SJCRH30 (cell line): ENCODE results near the gene CPED1. TPM values are rescaled to one million over a fixed set of nuclear protein-coding genes. Genes with fewer than 3 reads are reported as not detected.
A peak's percentile ranks its signal among the peaks of the same experiment; 100 is the strongest.
"Not testable (repeated sequence)": the region's sequence is repeated elsewhere in the genome, so short reads cannot be mapped to it uniquely, and the experiment has no call there.

Experiments
- DNase-seq, 2 experiments: peaks; one replicate each; pipeline ENCODE4 v3.0.0-alpha.2; 2015 to 2020
- H3K27ac ChIP-seq: fragments of 250-450 bp; sonication (Bioruptor Pico); 2 replicates; pipeline ENCODE4 v1.5.1; 2020; ENCODE audit warnings: mild to moderate bottlenecking, moderate library complexity
- H3K27me3 ChIP-seq: fragments of 250-450 bp; sonication (Bioruptor Pico); 2 replicates; pipeline ENCODE4 v1.5.1; 2020; ENCODE audit warnings: mild to moderate bottlenecking, moderate library complexity
- H3K36me3 ChIP-seq: fragments of 250-450 bp; sonication (Bioruptor Pico); 2 replicates; pipeline ENCODE4 v1.5.1; 2020; ENCODE audit warnings: mild to moderate bottlenecking, moderate library complexity
- H3K4me1 ChIP-seq: fragments of 250-450 bp; sonication (Bioruptor Pico); 2 replicates; pipeline ENCODE4 v1.5.1; 2020; ENCODE audit warnings: mild to moderate bottlenecking, moderate library complexity
- H3K4me3 ChIP-seq: fragments of 250-450 bp; sonication (Bioruptor Pico); 2 replicates; pipeline ENCODE4 v1.5.1; 2020; ENCODE audit warnings: mild to moderate bottlenecking, moderate library complexity
- H3K9me3 ChIP-seq: fragments of 250-450 bp; sonication (Bioruptor Pico); replicated peaks from 2 replicates; pipeline ENCODE4 v1.5.1; 2020; ENCODE audit warnings: mild to moderate bottlenecking, moderate library complexity
- total RNA-seq: library from RNA; depleted of rRNA; stranded (reverse); fragments of >200 nt; shearing (Covaris generic); gene quantifications from 2 replicates; pipeline ENCODE4 v1.2.3, GENCODE V29; 2014

CPED1 gene
- total RNA-seq, 1 experiment from 2014 or later = 4.4 TPM

DNA sequence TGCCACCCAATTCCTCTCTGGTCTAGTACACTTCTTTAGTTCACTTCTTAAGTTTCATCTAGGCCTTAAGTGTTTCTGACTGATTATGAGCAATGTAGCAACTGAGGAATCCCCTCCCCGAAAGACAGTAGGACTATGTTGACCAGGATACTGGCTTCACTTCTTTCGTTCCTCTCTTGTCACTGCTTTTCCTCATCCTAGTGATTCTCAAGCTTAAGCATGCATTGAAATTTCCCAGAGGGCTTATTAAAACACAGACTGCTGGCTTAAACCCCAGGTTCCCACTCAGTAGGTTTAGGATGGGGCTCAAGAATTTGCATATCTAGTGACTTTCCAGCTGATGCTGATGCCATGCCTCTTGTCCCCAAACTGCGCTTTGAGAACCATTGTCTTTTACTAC, 175.7 kb downstream of the CPED1 start:
- Histone ChIP-seq H3K4me3 (no peak overlapping the region), H3K27me3 (no peaks in the 10 kb centered on the region), H3K4me1 (peaks cover 13% of the 10 kb centered on the region), H3K36me3 (no peaks in the 10 kb centered on the region), H3K9me3 (no peaks in the 10 kb centered on the region), H3K27ac (no peak overlapping the region)
- peak in 1 of 2 experiments; percentile 8 for DNase-seq

DNA sequence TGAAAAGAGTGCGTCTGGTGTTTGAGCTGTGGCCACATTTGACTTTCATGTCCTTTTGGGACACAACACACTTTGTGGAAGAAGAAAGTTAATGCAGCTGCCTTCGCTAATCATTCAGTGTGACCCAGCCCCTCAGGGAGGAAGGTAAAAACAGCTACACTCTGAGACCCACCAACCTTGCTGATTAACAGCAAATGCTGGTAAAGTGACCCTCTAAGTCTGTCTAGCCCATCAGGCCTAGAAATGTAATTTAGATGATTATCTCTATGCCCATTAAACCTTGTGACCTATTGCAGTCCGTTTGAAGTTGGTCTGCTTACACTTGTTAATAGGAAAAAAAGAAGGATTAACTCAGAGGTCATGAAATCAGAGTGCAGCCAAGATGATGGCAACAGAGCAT, 178.4 kb downstream of the CPED1 start:
- Histone ChIP-seq H3K27me3 (no peaks in the 10 kb centered on the region), H3K36me3 (no peaks in the 10 kb centered on the region), H3K4me1 (peaks cover 13% of the 10 kb centered on the region), H3K4me3 (no peak overlapping the region), H3K27ac (peak overlapping the region; percentile 41), H3K9me3 (no peaks in the 10 kb centered on the region)
- peak; percentile 76 to 92 for DNase-seq

DNA sequence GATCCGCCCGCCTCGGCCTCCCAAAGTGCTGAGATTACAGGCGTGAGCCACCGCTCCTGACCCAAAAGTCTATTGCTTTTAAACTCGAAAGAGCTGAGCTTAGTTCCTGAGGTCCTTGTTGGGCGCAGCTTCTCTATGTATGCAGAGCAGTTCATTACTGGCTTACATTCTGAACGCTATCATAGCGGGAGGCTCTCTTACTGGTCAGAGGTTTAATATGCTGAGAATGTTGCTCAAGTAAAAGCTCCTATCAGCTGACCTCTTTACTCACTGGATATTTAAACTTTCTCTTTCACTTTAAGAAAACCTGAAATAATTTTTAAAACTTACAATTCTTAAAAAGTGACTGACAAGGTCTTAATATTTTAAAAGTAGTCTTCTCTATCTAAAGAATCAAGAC, 179.5 kb downstream of the CPED1 start:
- peaks cover 13% of the 10 kb centered on the region for H3K4me1 ChIP-seq
- H3K4me3 ChIP-seq = no peak overlapping the region
- H3K36me3 ChIP-seq = no peaks in the 10 kb centered on the region
- DNase-seq = no peak
- no peaks in the 10 kb centered on the region for H3K9me3 ChIP-seq
- no peak overlapping the region for H3K27ac ChIP-seq
- no peaks in the 10 kb centered on the region for H3K27me3 ChIP-seq

DNA sequence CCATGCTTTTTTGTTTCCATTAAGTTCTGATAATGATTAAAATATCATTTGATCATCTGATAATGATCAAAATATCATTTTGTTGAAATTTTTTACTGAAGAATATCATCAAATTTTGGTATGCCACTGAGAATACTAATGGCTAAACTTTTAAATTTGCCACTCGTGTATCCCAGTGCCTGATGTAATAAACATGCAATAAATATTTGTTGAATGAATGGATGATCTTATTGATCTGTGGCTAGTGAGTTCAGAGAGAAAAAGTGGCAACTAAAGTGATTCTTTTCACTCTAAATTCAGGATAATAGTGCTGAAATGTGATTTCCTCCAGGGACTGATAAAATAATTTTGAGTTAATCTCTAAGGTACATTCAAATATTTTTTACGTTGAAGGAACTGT, 181.0 kb downstream of the CPED1 start:
- no peak overlapping the region for H3K4me3 ChIP-seq
- H3K27ac ChIP-seq = no peak overlapping the region
- no peak for DNase-seq
- no peaks in the 10 kb centered on the region for H3K27me3 ChIP-seq
- no peaks in the 10 kb centered on the region for H3K9me3 ChIP-seq
- H3K36me3 ChIP-seq = no peaks in the 10 kb centered on the region
- peaks cover 13% of the 10 kb centered on the region for H3K4me1 ChIP-seq

DNA sequence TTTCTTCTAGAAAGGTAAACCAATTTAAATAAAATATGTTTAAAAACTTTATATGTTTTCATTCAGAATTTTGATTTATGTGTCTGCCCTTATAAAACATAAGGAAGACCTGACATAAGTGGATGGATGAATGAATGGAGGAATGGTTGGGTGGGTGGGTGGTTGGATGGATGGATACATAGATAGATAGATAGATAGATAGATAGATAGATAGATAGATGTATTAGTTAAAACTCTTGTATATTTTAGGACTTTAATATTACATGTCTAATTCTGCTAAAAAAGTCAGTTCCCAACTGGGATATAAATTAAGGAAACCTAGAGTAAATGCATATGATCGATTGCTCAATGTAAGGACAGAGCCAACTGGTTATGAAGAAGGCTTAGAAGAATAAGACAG, 184.0 kb downstream of the CPED1 start:
- Histone ChIP-seq H3K9me3 (no peaks in the 10 kb centered on the region), H3K27ac (no peak overlapping the region), H3K4me1 (no peaks in the 10 kb centered on the region), H3K4me3 (no peak overlapping the region), H3K36me3 (no peaks in the 10 kb centered on the region), H3K27me3 (no peaks in the 10 kb centered on the region)
- no peak for DNase-seq

DNA sequence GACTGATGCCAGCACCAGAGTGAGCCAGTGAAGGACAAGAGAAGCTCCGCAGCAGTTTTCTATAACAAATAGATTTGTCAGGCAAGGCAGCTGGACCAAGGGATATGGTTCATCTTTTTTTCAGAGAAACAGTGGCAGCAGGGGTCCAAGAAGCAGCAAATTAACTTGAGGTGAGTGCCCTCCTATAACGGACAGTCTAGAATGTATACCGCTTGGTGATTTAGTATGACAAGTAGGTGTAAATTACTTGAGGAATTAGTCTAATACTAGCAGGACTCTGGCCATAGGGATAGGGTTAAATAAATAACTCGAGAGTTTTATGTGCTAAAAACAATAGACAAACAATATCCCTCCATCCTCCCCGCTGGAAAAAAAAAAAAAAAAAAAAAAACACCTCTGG, 187.3 kb downstream of the CPED1 start:
- H3K27ac ChIP-seq = no peak overlapping the region
- H3K4me1 ChIP-seq = no peaks in the 10 kb centered on the region
- no peaks in the 10 kb centered on the region for H3K9me3 ChIP-seq
- no peak overlapping the region for H3K4me3 ChIP-seq
- no peaks in the 10 kb centered on the region for H3K27me3 ChIP-seq
- H3K36me3 ChIP-seq = no peaks in the 10 kb centered on the region
- DNase-seq = no peak

DNA sequence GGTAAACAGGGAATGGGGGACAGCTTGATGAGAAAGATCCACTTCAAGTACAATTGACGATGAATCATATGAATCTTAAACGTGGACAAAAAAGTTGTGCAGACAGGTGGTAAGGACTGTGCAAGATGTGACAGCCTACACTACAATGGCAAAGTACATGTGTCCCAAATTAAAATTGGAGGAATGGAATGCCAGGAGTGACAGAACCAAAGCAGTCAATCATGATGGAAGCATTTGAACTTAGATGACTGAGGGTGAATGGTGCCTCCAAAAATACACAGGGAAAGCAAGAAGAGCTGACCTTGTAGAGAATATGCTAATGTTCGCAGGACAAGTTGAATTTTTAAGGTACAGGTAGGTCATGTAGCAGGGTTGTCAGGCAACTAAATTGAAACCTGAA, 189.9 kb downstream of the CPED1 start:
- no peaks in the 10 kb centered on the region for H3K4me1 ChIP-seq
- no peaks in the 10 kb centered on the region for H3K9me3 ChIP-seq
- no peaks in the 10 kb centered on the region for H3K27me3 ChIP-seq
- no peak for DNase-seq
- no peak overlapping the region for H3K27ac ChIP-seq
- H3K4me3 ChIP-seq = no peak overlapping the region
- no peaks in the 10 kb centered on the region for H3K36me3 ChIP-seq

DNA sequence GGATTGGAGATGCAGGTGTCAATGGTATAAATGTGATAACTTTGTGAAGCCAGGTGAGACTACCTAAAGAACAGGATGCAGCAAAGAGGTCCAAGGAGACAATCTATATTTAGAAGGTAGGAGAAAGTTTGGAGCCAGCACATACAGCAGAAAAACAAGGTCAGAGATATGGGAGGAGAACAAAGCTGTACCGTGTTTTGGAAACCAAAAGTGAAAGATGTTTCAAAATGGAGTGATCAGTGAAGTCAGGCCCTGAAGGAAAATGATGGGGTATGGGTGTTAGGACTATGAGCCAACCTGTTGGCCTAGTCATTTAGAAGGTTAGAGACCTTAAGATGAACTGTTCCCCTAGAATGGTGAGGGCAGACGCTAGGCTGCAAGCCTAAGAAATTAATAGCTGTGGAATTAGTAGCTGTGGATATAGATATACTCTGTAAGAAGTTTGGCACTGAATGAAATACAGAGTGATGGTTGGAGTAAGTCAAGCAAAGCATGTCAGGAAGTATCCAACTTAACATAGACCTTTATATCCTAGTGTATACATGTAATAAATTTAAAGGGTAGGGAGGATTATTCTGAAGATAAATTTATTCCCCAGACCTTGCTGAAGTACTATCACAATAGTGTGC, 190.5 kb downstream of the CPED1 start:
- Histone ChIP-seq H3K4me1 (no peaks in the 10 kb centered on the region), H3K27ac (no peak overlapping the region), H3K27me3 (no peaks in the 10 kb centered on the region), H3K4me3 (no peak overlapping the region), H3K36me3 (no peaks in the 10 kb centered on the region), H3K9me3 (no peaks in the 10 kb centered on the region)
- DNase-seq = no peak

DNA sequence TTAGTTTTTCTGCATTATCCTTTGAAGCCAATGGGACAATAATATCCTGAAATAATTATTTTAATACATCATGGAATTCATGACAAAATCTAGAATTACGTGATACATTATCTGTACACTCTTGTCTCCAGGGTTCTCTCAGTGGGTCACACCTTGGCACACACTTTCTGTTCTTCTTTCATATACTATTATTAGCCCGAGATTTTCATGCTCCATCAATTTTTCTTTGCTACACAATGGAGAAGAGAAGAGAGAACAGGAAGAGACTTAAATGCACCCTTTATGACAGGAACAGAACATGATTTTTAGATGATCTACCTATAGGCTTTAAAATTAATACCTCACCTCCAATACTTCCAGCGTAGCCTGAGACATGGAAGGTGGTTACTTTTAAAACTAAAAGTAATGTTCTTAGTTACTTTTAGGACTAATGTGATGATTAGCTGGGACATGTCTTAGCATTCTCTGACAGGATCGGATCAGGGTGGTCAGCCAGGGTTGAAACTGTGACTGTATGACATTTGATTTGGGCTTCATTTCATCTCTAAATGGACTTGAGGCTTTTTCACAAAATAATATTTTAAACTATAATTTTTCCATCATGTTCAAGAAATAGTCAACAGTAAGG, 192.0 kb downstream of the CPED1 start:
- no peaks in the 10 kb centered on the region for H3K27me3 ChIP-seq
- no peaks in the 10 kb centered on the region for H3K9me3 ChIP-seq
- no peaks in the 10 kb centered on the region for H3K4me1 ChIP-seq
- no peak overlapping the region for H3K4me3 ChIP-seq
- DNase-seq = no peak
- no peaks in the 10 kb centered on the region for H3K36me3 ChIP-seq
- no peak overlapping the region for H3K27ac ChIP-seq

DNA sequence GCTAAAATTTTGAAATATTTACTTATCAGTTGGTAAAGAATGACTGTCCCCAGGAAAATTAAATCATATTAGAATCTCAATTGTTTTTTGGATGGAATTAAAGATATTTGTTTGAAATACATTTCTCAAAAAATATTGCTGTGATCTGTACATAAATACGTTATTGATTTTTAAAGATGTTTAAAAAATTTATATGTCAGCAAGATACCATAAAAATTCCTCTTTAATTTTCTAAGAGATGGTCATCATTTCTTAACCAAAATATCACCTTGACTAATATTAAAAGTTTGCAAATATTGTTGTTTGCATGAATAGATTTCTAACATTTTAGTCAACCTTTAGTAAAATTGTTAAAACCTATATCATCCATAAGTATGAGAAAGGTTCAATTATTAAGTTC, 192.8 kb downstream of the CPED1 start:
- no peaks in the 10 kb centered on the region for H3K9me3 ChIP-seq
- no peak overlapping the region for H3K4me3 ChIP-seq
- H3K4me1 ChIP-seq = no peaks in the 10 kb centered on the region
- H3K27ac ChIP-seq = no peak overlapping the region
- no peaks in the 10 kb centered on the region for H3K27me3 ChIP-seq
- DNase-seq = no peak
- H3K36me3 ChIP-seq = no peaks in the 10 kb centered on the region

DNA sequence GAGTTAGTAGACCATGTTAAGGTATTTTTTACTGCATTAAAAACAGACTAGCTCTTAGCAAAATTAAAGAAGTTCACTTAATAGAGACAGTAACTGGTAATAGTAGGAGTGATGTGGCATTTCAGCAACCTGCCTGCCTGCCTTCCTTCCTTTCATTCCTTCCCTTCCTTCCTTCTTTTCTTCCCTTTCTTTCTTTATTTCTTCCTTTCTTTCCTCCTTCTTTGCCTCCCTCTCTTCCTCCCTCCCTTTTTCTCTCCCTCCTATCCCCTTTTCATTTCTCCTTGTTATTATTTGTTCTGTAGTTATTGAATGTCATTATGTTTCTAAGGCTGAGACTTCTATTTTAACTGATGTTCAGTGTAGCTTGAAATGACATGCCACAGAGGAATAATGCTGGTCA, 193.8 kb downstream of the CPED1 start:
- Histone ChIP-seq H3K9me3 (no peaks in the 10 kb centered on the region), H3K36me3 (no peaks in the 10 kb centered on the region), H3K4me1 (no peaks in the 10 kb centered on the region), H3K27me3 (no peaks in the 10 kb centered on the region), H3K27ac (no peak overlapping the region), H3K4me3 (no peak overlapping the region)
- no peak for DNase-seq

DNA sequence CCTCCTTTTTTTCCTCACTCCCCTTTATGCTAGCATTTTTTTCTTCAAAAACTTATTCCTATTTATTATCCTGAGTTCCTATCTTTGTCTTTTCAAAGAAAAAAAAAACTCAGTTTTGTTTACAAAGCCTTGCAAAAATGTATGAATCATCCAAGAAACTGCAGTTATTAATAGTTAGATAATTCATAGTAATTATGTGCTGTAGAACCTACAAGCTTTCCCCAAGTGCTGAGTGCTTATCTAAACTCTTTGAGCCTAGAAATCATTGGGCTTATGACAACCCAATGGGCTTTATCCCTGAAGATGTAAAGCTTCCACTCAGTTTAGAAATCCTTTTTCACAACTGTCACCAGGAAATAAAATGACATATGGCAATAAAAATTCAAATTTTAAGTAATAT, 194.4 kb downstream of the CPED1 start:
- Histone ChIP-seq H3K4me1 (no peaks in the 10 kb centered on the region), H3K27me3 (no peaks in the 10 kb centered on the region), H3K4me3 (no peak overlapping the region), H3K9me3 (no peaks in the 10 kb centered on the region), H3K27ac (no peak overlapping the region), H3K36me3 (no peaks in the 10 kb centered on the region)
- no peak for DNase-seq

DNA sequence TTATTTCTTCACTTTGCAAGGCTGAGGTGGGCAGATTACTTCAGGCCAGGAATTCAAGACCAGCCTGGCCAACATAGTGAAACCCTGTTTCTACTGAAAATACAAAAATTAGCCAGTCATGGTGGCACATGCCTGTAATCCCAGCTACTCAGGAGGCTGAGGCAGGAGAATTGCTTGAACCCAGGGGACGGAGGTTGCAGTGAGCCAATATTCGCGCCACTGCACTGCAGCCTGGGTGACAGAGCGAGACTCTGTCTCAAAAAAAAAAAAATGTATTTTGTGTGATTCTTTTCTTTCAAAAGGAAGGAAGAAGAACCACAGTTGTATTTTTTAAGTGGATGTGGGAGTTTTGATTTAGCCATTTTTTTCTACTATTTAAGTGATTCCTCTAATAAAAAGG, 195.4 kb downstream of the CPED1 start:
- H3K4me3 ChIP-seq, H3K9me3 ChIP-seq, H3K27me3 ChIP-seq, H3K27ac ChIP-seq, H3K36me3 ChIP-seq, DNase-seq, H3K4me1 ChIP-seq: not testable (repeated sequence)

DNA sequence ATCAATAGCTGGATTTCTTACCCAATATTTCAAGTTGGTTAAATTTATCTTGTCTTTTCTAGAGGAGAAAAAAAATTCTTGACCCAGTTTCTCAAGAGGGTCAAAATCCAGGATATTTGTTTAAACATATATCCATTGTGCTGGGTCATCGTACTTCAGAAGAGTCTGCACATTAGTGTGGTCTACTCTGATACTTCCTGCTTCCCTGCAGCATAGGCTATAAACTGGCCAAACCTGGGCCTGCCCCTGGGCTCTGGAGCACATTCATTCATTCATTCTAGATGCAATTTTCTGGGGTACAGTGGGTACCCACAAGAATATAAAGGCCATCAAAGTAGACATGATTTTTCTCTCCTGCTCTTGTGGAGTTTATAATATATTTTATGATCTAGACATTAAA, 198.2 kb downstream of the CPED1 start:
- 0 out of 2 replicates have a peak, but pooled peaks cover 3% of the 10 kb centered on the region for H3K9me3 ChIP-seq
- H3K27ac ChIP-seq = no peak overlapping the region
- no peaks in the 10 kb centered on the region for H3K36me3 ChIP-seq
- H3K4me1 ChIP-seq = no peaks in the 10 kb centered on the region
- no peak for DNase-seq
- no peak overlapping the region for H3K4me3 ChIP-seq
- no peaks in the 10 kb centered on the region for H3K27me3 ChIP-seq

DNA sequence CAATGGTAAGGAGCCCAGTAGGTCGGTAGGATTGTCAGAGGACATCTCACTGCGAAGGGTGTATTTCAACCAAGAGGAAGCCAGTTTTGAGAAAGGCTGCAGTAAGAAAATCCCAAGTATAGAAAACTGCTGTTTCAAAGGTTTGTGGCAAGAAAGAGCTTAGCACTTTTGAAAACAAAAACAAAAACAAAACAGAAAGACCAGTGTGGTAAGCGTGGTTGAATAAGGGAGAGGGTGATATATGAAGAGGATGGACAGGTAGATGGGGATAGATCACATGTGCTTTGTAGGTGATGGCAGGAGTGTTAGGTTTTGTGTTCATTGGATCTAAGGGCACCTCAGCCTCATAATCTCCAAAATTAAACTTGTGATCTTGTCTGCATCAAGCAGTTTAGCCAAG, 198.7 kb downstream of the CPED1 start:
- no peak for DNase-seq
- Histone ChIP-seq H3K9me3 (0 out of 2 replicates have a peak, but pooled peaks cover 3% of the 10 kb centered on the region), H3K27me3 (no peaks in the 10 kb centered on the region), H3K36me3 (no peaks in the 10 kb centered on the region), H3K4me3 (no peak overlapping the region), H3K4me1 (no peaks in the 10 kb centered on the region), H3K27ac (no peak overlapping the region)

DNA sequence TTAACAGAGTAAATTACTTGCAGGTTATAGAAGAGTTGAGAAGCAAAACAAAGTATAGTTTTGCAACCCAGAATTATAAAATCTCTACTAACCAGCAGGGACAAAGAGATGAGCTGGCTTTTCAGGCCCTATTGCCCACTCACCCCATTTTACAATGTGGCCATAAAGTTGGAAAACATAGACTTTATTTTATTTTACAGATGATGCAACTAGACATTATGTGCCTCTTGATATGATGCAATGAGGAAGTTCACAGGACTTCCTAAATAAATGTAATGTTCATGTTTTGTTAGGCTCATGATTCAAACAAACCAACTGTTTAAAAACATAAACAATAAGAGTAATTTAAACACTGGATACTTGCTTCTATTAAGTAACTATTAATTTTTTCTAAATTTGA, 199.2 kb downstream of the CPED1 start:
- no peaks in the 10 kb centered on the region for H3K4me1 ChIP-seq
- no peak for DNase-seq
- H3K27me3 ChIP-seq = no peaks in the 10 kb centered on the region
- H3K9me3 ChIP-seq = 0 out of 2 replicates have a peak, but pooled peaks cover 3% of the 10 kb centered on the region
- H3K4me3 ChIP-seq = no peak overlapping the region
- no peak overlapping the region for H3K27ac ChIP-seq
- H3K36me3 ChIP-seq = no peaks in the 10 kb centered on the region
